ENCODE data around the gene BTC. TPM values are rescaled to one million over a fixed set of nuclear protein-coding genes. Genes with fewer than 3 reads are reported as not detected.
A peak's percentile ranks its signal among the peaks of the same experiment; 100 is the strongest.

Gene BTC
- total RNA-seq, 1 donor from 2014 or later = 0.20 TPM

DNA sequence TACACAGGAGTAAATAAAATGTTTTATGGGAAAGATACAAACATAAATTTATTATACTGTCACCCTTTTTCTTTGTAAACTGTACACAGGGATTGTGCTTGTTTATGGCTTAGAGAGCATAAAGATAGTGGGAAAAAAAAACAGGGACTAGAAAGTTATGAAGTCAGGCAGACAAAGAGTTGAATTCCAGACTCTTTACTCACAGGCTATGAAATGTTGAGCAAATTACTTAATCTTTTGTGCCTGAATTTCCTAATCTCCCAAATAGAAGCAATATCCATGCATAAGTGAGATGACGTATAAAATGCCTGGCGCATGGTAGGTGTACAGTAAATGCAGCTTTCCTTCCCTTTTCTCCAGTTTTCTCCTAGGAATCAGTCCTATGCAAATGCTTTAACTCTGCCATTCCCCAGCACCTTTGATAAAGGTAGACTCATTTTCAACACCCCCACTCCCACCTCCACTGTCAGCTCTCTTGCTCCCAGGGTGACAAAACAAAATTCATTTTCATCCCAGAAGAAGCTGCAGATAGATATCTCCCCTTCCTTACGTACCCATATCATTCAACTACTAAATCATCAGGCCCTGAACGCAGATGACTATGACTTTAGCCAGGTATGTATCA is 44.5 kb upstream of the BTC start:
- Mint-ChIP-seq H3K27me3 (ENCODE audit: low read depth, unreplicated experiment) (no peaks in the 10 kb centered on the region), H3K4me1 (ENCODE audit: low read depth, unreplicated experiment) (peaks cover 15% of the 10 kb centered on the region), H3K36me3 (ENCODE audit: low read depth, unreplicated experiment) (no peaks in the 10 kb centered on the region), H3K9me3 (ENCODE audit: unreplicated experiment) (peaks cover 4% of the 10 kb centered on the region), H3K4me3 (ENCODE audit: unreplicated experiment) (no peak overlapping the region), H3K27ac (ENCODE audit: unreplicated experiment) (peak overlapping the region; percentile 59)
- Histone ChIP-seq H3K4me2 (ENCODE audit: low read length) (no peak overlapping the region), H3K4me1 (ENCODE audit: insufficient read depth, low read length) (no peaks in the 10 kb centered on the region), H3K27ac (ENCODE audit: low read depth, low read length) (no peak overlapping the region), H3K79me2 (ENCODE audit: insufficient read depth, low read length) (no peaks in the 10 kb centered on the region), H3K9me3 (ENCODE audit: insufficient read depth, low read depth, low read length) (no peaks in the 10 kb centered on the region), H4K20me1 (ENCODE audit: insufficient read depth, low read length) (no peaks in the 10 kb centered on the region), H3K36me3 (ENCODE audit: insufficient read depth, low read length) (no peaks in the 10 kb centered on the region), H2AFZ (ENCODE audit: low read depth, low read length) (no peak overlapping the region), H3K27me3 (ENCODE audit: insufficient read depth, low read length) (no peaks in the 10 kb centered on the region), H3K9ac (ENCODE audit: low read length) (no peak overlapping the region), H3K4me3 (ENCODE audit: insufficient read depth, low read depth, low read length) (no peak overlapping the region)
- TF ChIP-seq, protein P1, sequence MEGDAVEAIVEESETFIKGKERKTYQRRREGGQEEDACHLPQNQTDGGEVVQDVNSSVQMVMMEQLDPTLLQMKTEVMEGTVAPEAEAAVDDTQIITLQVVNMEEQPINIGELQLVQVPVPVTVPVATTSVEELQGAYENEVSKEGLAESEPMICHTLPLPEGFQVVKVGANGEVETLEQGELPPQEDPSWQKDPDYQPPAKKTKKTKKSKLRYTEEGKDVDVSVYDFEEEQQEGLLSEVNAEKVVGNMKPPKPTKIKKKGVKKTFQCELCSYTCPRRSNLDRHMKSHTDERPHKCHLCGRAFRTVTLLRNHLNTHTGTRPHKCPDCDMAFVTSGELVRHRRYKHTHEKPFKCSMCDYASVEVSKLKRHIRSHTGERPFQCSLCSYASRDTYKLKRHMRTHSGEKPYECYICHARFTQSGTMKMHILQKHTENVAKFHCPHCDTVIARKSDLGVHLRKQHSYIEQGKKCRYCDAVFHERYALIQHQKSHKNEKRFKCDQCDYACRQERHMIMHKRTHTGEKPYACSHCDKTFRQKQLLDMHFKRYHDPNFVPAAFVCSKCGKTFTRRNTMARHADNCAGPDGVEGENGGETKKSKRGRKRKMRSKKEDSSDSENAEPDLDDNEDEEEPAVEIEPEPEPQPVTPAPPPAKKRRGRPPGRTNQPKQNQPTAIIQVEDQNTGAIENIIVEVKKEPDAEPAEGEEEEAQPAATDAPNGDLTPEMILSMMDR (IDR thresholded peaks at IDR 0.05; ENCODE audit: insufficient read depth, low read depth, low read length) = no peak
- TF ChIP-seq EZH2 (IDR thresholded peaks at IDR 0.05; ENCODE audit: insufficient read depth, low read length) = no peak
- FAIRE-seq = peak; percentile 17
- DNase-seq (ENCODE audit: low read depth) = peak; percentile 62

DNA sequence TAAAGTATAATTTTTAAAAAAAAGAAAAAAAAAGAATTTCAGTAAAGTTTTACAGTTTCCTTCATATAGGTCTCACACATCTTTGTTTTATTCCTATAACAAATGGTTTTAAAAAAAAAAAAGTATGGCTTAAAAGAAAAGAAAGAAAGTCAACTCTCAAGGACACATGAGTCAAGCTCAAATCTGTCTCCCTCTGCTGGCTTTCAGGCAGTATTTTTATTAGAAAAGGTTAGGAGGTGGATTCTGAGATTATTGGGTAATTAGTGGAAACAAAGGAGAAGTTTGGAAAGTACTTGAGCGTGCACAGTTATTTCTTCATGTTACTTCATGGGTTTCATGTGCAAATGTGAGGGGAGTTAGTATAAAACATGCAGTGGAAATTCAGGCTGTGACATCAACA is 36.6 kb upstream of the BTC start:
- no peaks in the 10 kb centered on the region for H3K36me3 ChIP-seq (ENCODE audit: insufficient read depth, low read length)
- H4K20me1 ChIP-seq (ENCODE audit: insufficient read depth, low read length) = no peaks in the 10 kb centered on the region
- H2AFZ ChIP-seq (ENCODE audit: low read depth, low read length) = no peak overlapping the region
- TF ChIP-seq EZH2 (IDR thresholded peaks at IDR 0.05; ENCODE audit: insufficient read depth, low read length) = no peak
- TF ChIP-seq, protein P1 (IDR thresholded peaks at IDR 0.05; ENCODE audit: insufficient read depth, low read depth, low read length) = peak; percentile 22
- no peaks in the 10 kb centered on the region for H3K36me3 Mint-ChIP-seq (ENCODE audit: low read depth, unreplicated experiment)
- H3K4me2 ChIP-seq (ENCODE audit: low read length) = no peak overlapping the region
- H3K27ac ChIP-seq (ENCODE audit: low read depth, low read length) = no peak overlapping the region
- H3K27me3 ChIP-seq (ENCODE audit: insufficient read depth, low read length) = no peaks in the 10 kb centered on the region
- no peak overlapping the region for H3K4me3 Mint-ChIP-seq (ENCODE audit: unreplicated experiment)
- no peaks in the 10 kb centered on the region for H3K79me2 ChIP-seq (ENCODE audit: insufficient read depth, low read length)
- H3K27me3 Mint-ChIP-seq (ENCODE audit: low read depth, unreplicated experiment) = no peaks in the 10 kb centered on the region
- DNase-seq (ENCODE audit: low read depth) (no peak), FAIRE-seq (no peak)
- H3K4me1 ChIP-seq (ENCODE audit: insufficient read depth, low read length) = no peaks in the 10 kb centered on the region
- H3K9me3 Mint-ChIP-seq (ENCODE audit: unreplicated experiment) = peaks cover 13% of the 10 kb centered on the region
- no peaks in the 10 kb centered on the region for H3K9me3 ChIP-seq (ENCODE audit: insufficient read depth, low read depth, low read length)
- H3K9ac ChIP-seq (ENCODE audit: low read length) = no peak overlapping the region
- H3K4me1 Mint-ChIP-seq (ENCODE audit: low read depth, unreplicated experiment) = peaks cover 5% of the 10 kb centered on the region
- no peak overlapping the region for H3K4me3 ChIP-seq (ENCODE audit: insufficient read depth, low read depth, low read length)
- H3K27ac Mint-ChIP-seq (ENCODE audit: unreplicated experiment) = no peak overlapping the region

DNA sequence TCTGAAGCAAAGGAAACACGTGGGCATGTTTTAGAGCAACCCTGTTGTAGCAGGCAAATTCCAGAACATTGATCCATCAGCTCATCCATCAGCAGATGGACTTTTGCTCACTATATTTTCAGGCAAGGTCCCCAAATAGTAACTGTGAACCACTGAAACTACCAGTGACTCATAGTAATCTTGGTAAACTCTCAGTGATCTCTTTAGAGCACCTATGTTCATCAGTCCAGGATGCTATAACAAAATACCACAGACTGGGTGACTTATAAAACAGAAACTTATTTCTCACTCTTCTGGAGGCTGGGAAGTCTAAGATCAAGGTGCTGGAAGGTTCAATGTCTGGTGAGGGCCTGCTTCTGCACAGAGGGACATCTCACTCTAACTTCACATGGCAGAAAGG is 28.9 kb upstream of the BTC start:
- no peaks in the 10 kb centered on the region for H3K4me1 ChIP-seq (ENCODE audit: insufficient read depth, low read length)
- H3K9ac ChIP-seq (ENCODE audit: low read length) = no peak overlapping the region

More for the DNA sequence above, 28.9 kb upstream of the BTC start:
- DNase-seq (ENCODE audit: low read depth) (no peak), FAIRE-seq (no peak)
- Histone ChIP-seq H3K4me2 (ENCODE audit: low read length) (no peak overlapping the region), H2AFZ (ENCODE audit: low read depth, low read length) (no peak overlapping the region), H3K9me3 (ENCODE audit: insufficient read depth, low read depth, low read length) (no peaks in the 10 kb centered on the region), H3K4me3 (ENCODE audit: insufficient read depth, low read depth, low read length) (no peak overlapping the region), H3K36me3 (ENCODE audit: insufficient read depth, low read length) (no peaks in the 10 kb centered on the region), H3K27me3 (ENCODE audit: insufficient read depth, low read length) (peaks cover 2% of the 10 kb centered on the region), H4K20me1 (ENCODE audit: insufficient read depth, low read length) (no peaks in the 10 kb centered on the region), H3K79me2 (ENCODE audit: insufficient read depth, low read length) (no peaks in the 10 kb centered on the region), H3K27ac (ENCODE audit: low read depth, low read length) (no peak overlapping the region)
- TF ChIP-seq, protein P1 (IDR thresholded peaks at IDR 0.05; ENCODE audit: insufficient read depth, low read depth, low read length) = no peak
- no peak for TF ChIP-seq EZH2 (IDR thresholded peaks at IDR 0.05; ENCODE audit: insufficient read depth, low read length)
- Mint-ChIP-seq H3K27me3 (ENCODE audit: low read depth, unreplicated experiment) (no peaks in the 10 kb centered on the region), H3K27ac (ENCODE audit: unreplicated experiment) (no peak overlapping the region), H3K4me3 (ENCODE audit: unreplicated experiment) (no peak overlapping the region), H3K9me3 (ENCODE audit: unreplicated experiment) (peaks cover 2% of the 10 kb centered on the region), H3K4me1 (ENCODE audit: low read depth, unreplicated experiment) (peaks cover 9% of the 10 kb centered on the region), H3K36me3 (ENCODE audit: low read depth, unreplicated experiment) (no peaks in the 10 kb centered on the region)

Measured in astrocyte (in vitro differentiated cells and primary cell).